Hepatocyte (in vitro differentiated cells): Measurements from ENCODE around the gene LAMA1. TPM values are rescaled to one million over a fixed set of nuclear protein-coding genes. Genes with fewer than 3 reads are reported as not detected.

Source experiments
- DNase-seq: peaks from one replicate; pipeline ENCODE4 v3.0.0-alpha.2; 2016; ENCODE audit warnings: low spot score
- H2AFZ ChIP-seq: fragments of 200-600 bp; sonication (generic); 2 replicates; pipeline ENCODE4 v1.6.0; 2016; ENCODE audit warnings: antibody characterized with exemption, mild to moderate bottlenecking
- H3K27ac ChIP-seq: fragments of 200-600 bp; sonication (generic); 2 replicates; pipeline ENCODE4 v1.5.1; 2016; ENCODE audit warnings: mild to moderate bottlenecking
- H3K27me3 ChIP-seq: fragments of 200-600 bp; sonication (generic); 2 replicates; pipeline ENCODE4 v1.6.1; 2016
- H3K36me3 ChIP-seq: fragments of 200-600 bp; sonication (generic); replicated peaks from 2 replicates; pipeline ENCODE4 v1.5.1; 2016; ENCODE audit warnings: low read depth; ENCODE audit not compliant: insufficient read depth
- H3K4me1 ChIP-seq: fragments of 200-600 bp; sonication (generic); 2 replicates; pipeline ENCODE4 v1.5.1; 2016; ENCODE audit warnings: mild to moderate bottlenecking, moderate library complexity; ENCODE audit not compliant: insufficient read depth
- H3K4me2 ChIP-seq: fragments of 200-600 bp; sonication (generic); 2 replicates; pipeline ENCODE4 v1.6.0; 2016
- H3K4me3 ChIP-seq: fragments of 200-600 bp; sonication (generic); 2 replicates; pipeline ENCODE4 v1.5.1; 2016; ENCODE audit warnings: mild to moderate bottlenecking
- H3K79me2 ChIP-seq: fragments of 200-600 bp; sonication (generic); 2 replicates; pipeline ENCODE4 v1.6.0; 2017; ENCODE audit warnings: mild to moderate bottlenecking
- H3K9me2 ChIP-seq: fragments of 200-600 bp; sonication (generic); replicated peaks from 2 replicates; pipeline ENCODE4 v1.6.0; 2017; ENCODE audit warnings: mild to moderate bottlenecking; ENCODE audit not compliant: insufficient read depth
- H3K9me3 ChIP-seq: fragments of 200-600 bp; sonication (generic); 2 replicates; pipeline ENCODE4 v1.5.1; 2016; ENCODE audit warnings: low read depth, mild to moderate bottlenecking
- H4K20me1 ChIP-seq: fragments of 200-600 bp; sonication (generic); 2 replicates; pipeline ENCODE4 v1.6.0; 2016; ENCODE audit warnings: mild to moderate bottlenecking; ENCODE audit not compliant: insufficient read depth, poor library complexity, severe bottlenecking
- EZH2 ChIP-seq: fragments of 200-600 bp; sonication (generic); IDR thresholded peaks from 2 replicates; pipeline ENCODE4 v1.6.1; 2016; ENCODE audit warnings: antibody characterized with exemption, mild to moderate bottlenecking, borderline replicate concordance
- EZH2phosphoT487 ChIP-seq: fragments of 200-600 bp; sonication (generic); IDR thresholded peaks from one replicate; pipeline ENCODE4 v1.6.1; 2018; ENCODE audit warnings: antibody characterized with exemption, mild to moderate bottlenecking, low read depth, moderate library complexity; ENCODE audit not compliant: unreplicated experiment, severe bottlenecking
- WGBS: methylation state at CpG from one replicate; pipeline ENCODE4 v1.1.6; 2016; ENCODE audit warnings: low lambda C conversion rate; ENCODE audit errors: missing lambda C conversion rate; 5-methylcytosine and 5-hydroxymethylcytosine counted together
- polyA plus RNA-seq: library from polyadenylated mRNA; unstranded; fragments of >200 nt; fragmentation: Nextera tagmentation; extraction: Ambion mirVana; gene quantifications from 2 replicates; pipeline ENCODE4 v1.2.1, GENCODE V29; 2016
- total RNA-seq: library from RNA; depleted of rRNA; stranded (reverse); fragments of >200 nt; gene quantifications from 2 replicates; pipeline ENCODE4 v1.2.3, GENCODE V29; 2014
- TF ChIP-seq, protein P1 (sequence below): fragments of 200-600 bp; sonication (generic); IDR thresholded peaks from 2 replicates; pipeline ENCODE4 v1.5.1; 2016; ENCODE audit warnings: antibody characterized with exemption, mild to moderate bottlenecking; ENCODE audit not compliant: poor library complexity

Gene LAMA1
- total and polyA plus RNA-seq, 2 experiments from 2014 or later = 27.7 to 52.7 TPM

DNA sequence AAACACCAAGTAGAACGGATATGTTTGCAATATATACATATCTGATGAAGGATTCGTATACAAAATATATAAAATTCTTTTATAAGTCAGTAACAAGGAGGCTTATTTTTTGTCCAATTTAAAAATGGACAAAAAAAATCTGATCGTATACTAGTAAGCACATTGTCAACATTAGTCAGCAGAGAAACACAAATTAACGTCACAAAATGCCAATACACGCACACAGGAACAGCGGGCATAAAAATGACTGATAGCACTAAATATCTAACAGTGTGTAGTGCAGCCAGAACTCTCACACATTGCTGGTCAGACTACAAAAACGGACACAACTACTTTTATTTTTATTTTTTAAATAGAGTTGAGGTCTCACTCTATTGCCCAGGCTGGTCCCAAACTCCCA is 69.5 kb downstream of the LAMA1 start:
- no peak for TF ChIP-seq EZH2phosphoT487
- no peak for TF ChIP-seq EZH2
- TF ChIP-seq, protein P1, sequence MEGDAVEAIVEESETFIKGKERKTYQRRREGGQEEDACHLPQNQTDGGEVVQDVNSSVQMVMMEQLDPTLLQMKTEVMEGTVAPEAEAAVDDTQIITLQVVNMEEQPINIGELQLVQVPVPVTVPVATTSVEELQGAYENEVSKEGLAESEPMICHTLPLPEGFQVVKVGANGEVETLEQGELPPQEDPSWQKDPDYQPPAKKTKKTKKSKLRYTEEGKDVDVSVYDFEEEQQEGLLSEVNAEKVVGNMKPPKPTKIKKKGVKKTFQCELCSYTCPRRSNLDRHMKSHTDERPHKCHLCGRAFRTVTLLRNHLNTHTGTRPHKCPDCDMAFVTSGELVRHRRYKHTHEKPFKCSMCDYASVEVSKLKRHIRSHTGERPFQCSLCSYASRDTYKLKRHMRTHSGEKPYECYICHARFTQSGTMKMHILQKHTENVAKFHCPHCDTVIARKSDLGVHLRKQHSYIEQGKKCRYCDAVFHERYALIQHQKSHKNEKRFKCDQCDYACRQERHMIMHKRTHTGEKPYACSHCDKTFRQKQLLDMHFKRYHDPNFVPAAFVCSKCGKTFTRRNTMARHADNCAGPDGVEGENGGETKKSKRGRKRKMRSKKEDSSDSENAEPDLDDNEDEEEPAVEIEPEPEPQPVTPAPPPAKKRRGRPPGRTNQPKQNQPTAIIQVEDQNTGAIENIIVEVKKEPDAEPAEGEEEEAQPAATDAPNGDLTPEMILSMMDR = no peak
- H3K4me1 ChIP-seq = no peaks in the 10 kb centered on the region
- no peak overlapping the region for H3K4me2 ChIP-seq
- H2AFZ ChIP-seq = no peak overlapping the region
- WGBS = 84% methylated on average over 7 of the region's 7 CpGs
- H3K4me3 ChIP-seq = no peak overlapping the region
- no peaks in the 10 kb centered on the region for H3K36me3 ChIP-seq
- H4K20me1 ChIP-seq = no peaks in the 10 kb centered on the region
- H3K9me2 ChIP-seq = no peaks in the 10 kb centered on the region
- H3K27me3 ChIP-seq = no peaks in the 10 kb centered on the region
- H3K9me3 ChIP-seq = no peaks in the 10 kb centered on the region
- DNase-seq = no peak
- no peak overlapping the region for H3K27ac ChIP-seq
- H3K79me2 ChIP-seq = no peaks in the 10 kb centered on the region

DNA sequence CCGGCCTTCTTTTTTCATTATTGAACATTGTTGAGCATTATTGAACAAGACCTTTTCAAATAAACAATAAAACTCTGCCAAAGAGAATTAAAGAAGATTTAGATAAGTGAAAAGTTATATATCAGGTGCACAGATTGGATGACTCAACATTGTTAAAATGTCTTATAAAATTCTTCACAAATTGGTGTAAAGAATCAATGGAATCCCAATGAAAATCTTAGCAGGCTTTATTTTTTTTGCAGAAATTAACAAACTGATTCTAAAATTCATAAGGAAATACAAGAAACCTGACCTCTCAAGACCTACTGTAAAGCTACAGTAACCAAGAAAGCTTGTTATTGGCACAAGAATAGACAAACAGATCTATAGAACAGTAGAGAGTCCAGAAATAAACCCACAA is 70.3 kb downstream of the LAMA1 start:
- 58% methylated on average over 1 of the region's 1 CpG for WGBS
- H3K4me3 ChIP-seq = no peak overlapping the region
- no peaks in the 10 kb centered on the region for H4K20me1 ChIP-seq
- DNase-seq = no peak
- no peak overlapping the region for H3K27ac ChIP-seq
- H2AFZ ChIP-seq = no peak overlapping the region
- TF ChIP-seq EZH2 (no peak), EZH2phosphoT487 (no peak)
- TF ChIP-seq, protein P1 = no peak
- H3K79me2 ChIP-seq = no peaks in the 10 kb centered on the region
- H3K9me2 ChIP-seq = no peaks in the 10 kb centered on the region
- H3K4me1 ChIP-seq = no peaks in the 10 kb centered on the region
- no peaks in the 10 kb centered on the region for H3K36me3 ChIP-seq
- no peaks in the 10 kb centered on the region for H3K27me3 ChIP-seq
- no peaks in the 10 kb centered on the region for H3K9me3 ChIP-seq
- H3K4me2 ChIP-seq = no peak overlapping the region

DNA sequence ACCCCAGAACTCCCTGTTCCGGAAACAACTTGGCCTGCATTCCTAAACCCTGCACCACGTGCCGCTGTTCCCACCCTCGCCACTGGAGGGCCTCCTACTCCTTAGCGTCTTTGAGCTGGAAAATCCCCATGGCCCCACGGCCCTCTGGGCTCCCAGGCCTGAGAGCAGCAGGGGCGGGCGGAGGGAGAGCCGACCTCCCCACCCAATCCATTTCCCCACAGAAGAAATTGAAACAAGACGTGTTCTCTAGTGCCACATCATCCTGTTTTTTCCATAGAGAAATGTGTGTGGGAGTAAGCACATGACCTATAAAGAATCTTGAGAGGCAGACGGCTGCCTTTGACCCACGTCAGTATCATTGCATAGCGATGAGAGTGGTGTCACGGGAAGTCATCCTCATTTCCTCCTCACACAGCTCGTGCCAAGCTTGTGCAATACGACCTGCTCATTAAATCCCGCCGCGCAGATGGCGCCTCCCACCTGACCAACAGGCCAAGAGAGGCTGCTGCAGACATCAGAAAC is 79.2 kb downstream of the LAMA1 start:
- no peaks in the 10 kb centered on the region for H3K27me3 ChIP-seq
- H3K9me2 ChIP-seq = no peaks in the 10 kb centered on the region
- H3K4me1 ChIP-seq = no peaks in the 10 kb centered on the region
- H3K9me3 ChIP-seq = no peaks in the 10 kb centered on the region
- no peak overlapping the region for H3K4me3 ChIP-seq
- H3K27ac ChIP-seq = peak overlapping the region; percentile 60
- no peaks in the 10 kb centered on the region for H3K36me3 ChIP-seq
- H3K79me2 ChIP-seq = no peaks in the 10 kb centered on the region
- DNase-seq = peak; percentile 69
- H2AFZ ChIP-seq = no peak overlapping the region
- TF ChIP-seq, protein P1 = peak; percentile 63
- no peak for TF ChIP-seq EZH2
- no peaks in the 10 kb centered on the region for H4K20me1 ChIP-seq
- no peak overlapping the region for H3K4me2 ChIP-seq
- WGBS = 49% methylated on average over 20 of the region's 20 CpGs

DNA sequence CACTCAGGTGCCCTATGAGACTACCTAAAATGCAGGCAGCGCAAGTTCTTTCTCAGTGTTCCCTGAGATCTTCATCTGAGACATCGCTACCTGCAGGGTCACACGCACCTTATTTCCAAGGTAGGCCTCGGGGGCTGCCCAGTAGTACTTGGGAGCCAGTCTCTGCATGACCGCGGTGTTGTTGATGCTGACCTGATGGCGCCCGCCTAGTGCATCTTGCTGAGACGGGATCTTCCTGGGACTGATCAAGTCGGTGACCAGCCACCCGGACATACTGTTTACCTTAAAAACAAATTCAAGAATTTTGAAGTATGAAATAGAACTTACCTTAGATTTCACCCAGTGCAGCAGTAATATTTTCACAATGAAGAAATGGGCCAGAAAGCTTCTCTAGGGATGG is 80.1 kb downstream of the LAMA1 start:
- 96% methylated on average over 11 of the region's 11 CpGs for WGBS
- Histone ChIP-seq H3K36me3 (no peaks in the 10 kb centered on the region), H3K4me1 (no peaks in the 10 kb centered on the region), H3K27me3 (no peaks in the 10 kb centered on the region), H3K4me2 (no peak overlapping the region), H3K27ac (no peak overlapping the region), H3K79me2 (no peaks in the 10 kb centered on the region), H3K9me2 (no peaks in the 10 kb centered on the region), H3K9me3 (no peaks in the 10 kb centered on the region), H4K20me1 (no peaks in the 10 kb centered on the region), H3K4me3 (no peak overlapping the region), H2AFZ (no peak overlapping the region)
- no peak for DNase-seq
- TF ChIP-seq, protein P1 = no peak
- TF ChIP-seq EZH2phosphoT487 = no peak
- TF ChIP-seq EZH2 = no peak
